HEK293 (cell line): ENCODE measurements around the gene NSMCE1.

Experiments used
- CTCF ChIP-seq: fragments of 450-650 bp; formaldehyde crosslinking; IDR thresholded peaks from 2 replicates; pipeline ENCODE4 v1.5.1; 2016; ENCODE audit warnings: missing biosample characterization, missing genetic modification characterization
- KLF1 ChIP-seq: fragments of 450-650 bp; formaldehyde crosslinking; IDR thresholded peaks from 2 replicates; pipeline ENCODE4 v1.5.1; 2016; ENCODE audit warnings: missing biosample characterization, missing genetic modification characterization
- PATZ1 ChIP-seq: fragments of 450-650 bp; formaldehyde crosslinking; IDR thresholded peaks from 2 replicates; pipeline ENCODE4 v1.5.1; 2016; ENCODE audit warnings: missing biosample characterization, missing genetic modification characterization
- PRDM4 ChIP-seq: fragments of 450-650 bp; formaldehyde crosslinking; IDR thresholded peaks from 2 replicates; pipeline ENCODE4 v1.5.1; 2017; ENCODE audit warnings: missing biosample characterization, missing genetic modification characterization
- REST ChIP-seq: fragments of 450-650 bp; formaldehyde crosslinking; IDR thresholded peaks from 2 replicates; pipeline ENCODE4 v1.5.1; 2016; ENCODE audit warnings: missing biosample characterization, missing genetic modification characterization
- SALL2 ChIP-seq: fragments of 450-650 bp; formaldehyde crosslinking; IDR thresholded peaks from 2 replicates; pipeline ENCODE4 v1.5.0; 2017; ENCODE audit warnings: missing biosample characterization, mild to moderate bottlenecking, missing genetic modification characterization, borderline replicate concordance
- ZNF24 ChIP-seq: fragments of 450-650 bp; formaldehyde crosslinking; IDR thresholded peaks from 2 replicates; pipeline ENCODE4 v1.5.1; 2016; ENCODE audit warnings: missing biosample characterization, missing genetic modification characterization
- ZNF311 ChIP-seq: fragments of 450-650 bp; formaldehyde crosslinking; IDR thresholded peaks from 2 replicates; pipeline ENCODE4 v1.5.1; 2017; ENCODE audit warnings: missing biosample characterization, missing genetic modification characterization, borderline replicate concordance
- ZNF391 ChIP-seq: fragments of 450-650 bp; formaldehyde crosslinking; IDR thresholded peaks from 2 replicates; pipeline ENCODE4 v1.5.1; 2016; ENCODE audit warnings: low read depth, missing biosample characterization, missing genetic modification characterization, borderline replicate concordance
- ZNF514 ChIP-seq: fragments of 450-650 bp; formaldehyde crosslinking; IDR thresholded peaks from 2 replicates; pipeline ENCODE4 v1.5.1; 2016; ENCODE audit warnings: missing biosample characterization, missing genetic modification characterization
- ZNF704 ChIP-seq: fragments of 450-650 bp; formaldehyde crosslinking; IDR thresholded peaks from 2 replicates; pipeline ENCODE4 v1.5.1; 2016; ENCODE audit warnings: missing biosample characterization, missing genetic modification characterization
- ZNF777 ChIP-seq: fragments of 450-650 bp; formaldehyde crosslinking; IDR thresholded peaks from 2 replicates; pipeline ENCODE4 v1.5.1; 2017; ENCODE audit warnings: missing biosample characterization, missing genetic modification characterization, borderline replicate concordance
- ZNF785 ChIP-seq: fragments of 450-650 bp; formaldehyde crosslinking; IDR thresholded peaks from 2 replicates; pipeline ENCODE4 v1.5.1; 2016; ENCODE audit warnings: missing biosample characterization, missing genetic modification characterization

GRCh38 chr16:27195076-27195741, 73.4 kb downstream of the NSMCE1 start:
- TF ChIP-seq REST (tag by site-specific recombination): no peak
- no peak for TF ChIP-seq CTCF (tag by site-specific recombination)
- no peak for TF ChIP-seq ZNF24 (tag by site-specific recombination)
- TF ChIP-seq PATZ1 (tag by site-specific recombination): no peak
- TF ChIP-seq KLF1 (tag by site-specific recombination): no peak
- no peak for TF ChIP-seq ZNF514 (tag by site-specific recombination)
- TF ChIP-seq ZNF311 (tag by site-specific recombination): no peak
- no peak for TF ChIP-seq ZNF704 (tag by site-specific recombination)
- no peak for TF ChIP-seq ZNF777
- no peak for TF ChIP-seq PRDM4 (tag by site-specific recombination)
- TF ChIP-seq ZNF785 (tag by site-specific recombination): no peak
- TF ChIP-seq ZNF391: no peak
- TF ChIP-seq SALL2 (tag by site-specific recombination): no peak
